ENCODE measurements around the gene SLC45A2.
A peak's percentile ranks its signal among the peaks of the same experiment; 100 is the strongest.

Gene SLC45A2

GRCh38 chr5:34008802-34009201 is 24.3 kb upstream of the SLC45A2 start:
- TF ChIP-seq EZH2 (IDR thresholded peaks at IDR 0.05; ENCODE audit: borderline replicate concordance, low read depth, low read length, severe bottlenecking) (no peak), CTCF (IDR thresholded peaks at IDR 0.05; ENCODE audit: borderline replicate concordance, extremely low read depth, low read length, poor library complexity, severe bottlenecking) (no peak)
- ATAC-seq (ENCODE audit: insufficient read depth, low read depth): no peak
- peak overlapping the region; percentile 96 for H3K27ac ChIP-seq (ENCODE audit: low read length)
- peaks cover 11% of the 10 kb centered on the region for H3K36me3 ChIP-seq (ENCODE audit: insufficient read depth, low read length)
- H3K4me2 ChIP-seq (ENCODE audit: insufficient read depth, low read length): peak overlapping the region; percentile 90
- H3K9ac ChIP-seq (ENCODE audit: low read depth, low read length): peak overlapping the region; percentile 72
- peaks cover 24% of the 10 kb centered on the region for H3K4me1 ChIP-seq (ENCODE audit: insufficient read depth, low read length)
- peaks cover 8% of the 10 kb centered on the region for H3K79me2 ChIP-seq (ENCODE audit: insufficient read depth, low read length)
- DNase-seq: no peak
- H2AFZ ChIP-seq (ENCODE audit: low read depth, low read length): peak overlapping the region; percentile 89
- no peaks in the 10 kb centered on the region for H3K27me3 ChIP-seq (ENCODE audit: insufficient read depth, low read length, poor library complexity)
- H4K20me1 ChIP-seq (ENCODE audit: insufficient read depth, low read length): no peaks in the 10 kb centered on the region
- no peaks in the 10 kb centered on the region for H3K9me3 ChIP-seq (ENCODE audit: insufficient read depth, low read length, severe bottlenecking)
- H3K4me3 ChIP-seq (ENCODE audit: low read depth in 1 of 2, low read length in 2 of 2): peak overlapping the region; percentile 44 to 75; a peak in 3 of 4 replicates

GRCh38 chr5:34007621-34008600 is 23.4 kb upstream of the SLC45A2 start, which contains the start of gene AMACR:
AMACR (minus strand) TSS chr5:34008050; CDS start chr5:34008019, 31 bp downstream.
- Histone ChIP-seq H3K9ac (ENCODE audit: low read depth, low read length) (peak within 1 kb of the TSS; percentile 72), H3K36me3 (ENCODE audit: insufficient read depth, low read length) (peaks cover 20% of the 10 kb centered on the region), H3K4me2 (ENCODE audit: insufficient read depth, low read length) (peak within 1 kb of the TSS; percentile 90), H3K27me3 (ENCODE audit: insufficient read depth, low read length, poor library complexity) (no peaks in the 10 kb centered on the region), H4K20me1 (ENCODE audit: insufficient read depth, low read length) (no peaks in the 10 kb centered on the region), H3K4me3 (ENCODE audit: low read depth in 1 of 2, low read length in 2 of 2) (peak within 1 kb of the TSS; percentile 44 to 75), H3K9me3 (ENCODE audit: insufficient read depth, low read length, severe bottlenecking) (no peaks in the 10 kb centered on the region), H2AFZ (ENCODE audit: low read depth, low read length) (peak within 1 kb of the TSS; percentile 89), H3K4me1 (ENCODE audit: insufficient read depth, low read length) (peaks cover 24% of the 10 kb centered on the region), H3K27ac (ENCODE audit: low read length) (peak within 1 kb of the TSS; percentile 96), H3K79me2 (ENCODE audit: insufficient read depth, low read length) (peaks cover 8% of the 10 kb centered on the region)
- ATAC-seq (ENCODE audit: insufficient read depth, low read depth): peak; percentile 93
- TF ChIP-seq EZH2 (IDR thresholded peaks at IDR 0.05; ENCODE audit: borderline replicate concordance, low read depth, low read length, severe bottlenecking): no peak
- TF ChIP-seq CTCF (IDR thresholded peaks at IDR 0.05; ENCODE audit: borderline replicate concordance, extremely low read depth, low read length, poor library complexity, severe bottlenecking): peak; percentile 11
- DNase-seq: peak; percentile 94

GRCh38 chr5:34007201-34007620 is 22.7 kb upstream of the SLC45A2 start:
- peak overlapping the region; percentile 72 for H3K9ac ChIP-seq (ENCODE audit: low read depth, low read length)
- H3K4me1 ChIP-seq (ENCODE audit: insufficient read depth, low read length): peaks cover 24% of the 10 kb centered on the region
- TF ChIP-seq EZH2 (IDR thresholded peaks at IDR 0.05; ENCODE audit: borderline replicate concordance, low read depth, low read length, severe bottlenecking) (no peak), CTCF (IDR thresholded peaks at IDR 0.05; ENCODE audit: borderline replicate concordance, extremely low read depth, low read length, poor library complexity, severe bottlenecking) (no peak)
- no peaks in the 10 kb centered on the region for H3K9me3 ChIP-seq (ENCODE audit: insufficient read depth, low read length, severe bottlenecking)
- no peaks in the 10 kb centered on the region for H3K27me3 ChIP-seq (ENCODE audit: insufficient read depth, low read length, poor library complexity)
- peaks cover 8% of the 10 kb centered on the region for H3K79me2 ChIP-seq (ENCODE audit: insufficient read depth, low read length)
- ATAC-seq (ENCODE audit: insufficient read depth, low read depth): no peak
- no peak for DNase-seq
- peak overlapping the region; percentile 90 for H3K4me2 ChIP-seq (ENCODE audit: insufficient read depth, low read length)
- peak overlapping the region; percentile 44 to 75 for H3K4me3 ChIP-seq (ENCODE audit: low read depth in 1 of 2, low read length in 2 of 2)
- H3K27ac ChIP-seq (ENCODE audit: low read length): peak overlapping the region; percentile 96
- H4K20me1 ChIP-seq (ENCODE audit: insufficient read depth, low read length): no peaks in the 10 kb centered on the region
- peak overlapping the region; percentile 85 for H2AFZ ChIP-seq (ENCODE audit: low read depth, low read length)
- H3K36me3 ChIP-seq (ENCODE audit: insufficient read depth, low read length): peaks cover 25% of the 10 kb centered on the region

All from DND-41 (cell line).